ENCODE data around the gene C2CD3. TPM values are rescaled to one million over a fixed set of nuclear protein-coding genes. Genes with fewer than 3 reads are reported as not detected.
"Not testable (repeated sequence)": the region's sequence is repeated elsewhere in the genome, so short reads cannot be mapped to it uniquely, and the experiment has no call there.

The C2CD3 gene
- total RNA-seq, 1 donor from 2014 or later, result 7.3 TPM

GRCh38 chr11:74069146-74070046 lies 101.4 kb downstream of the C2CD3 start:
- DNase-seq (ENCODE audit: low read depth, low spot score), result no peak

GRCh38 chr11:74066663-74067062 lies 104.1 kb downstream of the C2CD3 start:
- not testable (repeated sequence) for DNase-seq (ENCODE audit: low read depth, low spot score)

- DNase-seq (ENCODE audit: low read depth, low spot score), result not testable (repeated sequence)
Measured at GRCh38 chr11:74065534-74065933, 105.3 kb downstream of the C2CD3 start.

GRCh38 chr11:74063628-74064027 lies 107.2 kb downstream of the C2CD3 start:
- DNase-seq (ENCODE audit: low read depth, low spot score), result not testable (repeated sequence)

GRCh38 chr11:74061599-74061998 lies 109.2 kb downstream of the C2CD3 start:
- DNase-seq (ENCODE audit: low read depth, low spot score), result not testable (repeated sequence)

GRCh38 chr11:74057249-74058151 lies 113.3 kb downstream of the C2CD3 start:
- DNase-seq (ENCODE audit: low read depth, low spot score), result no peak

GRCh38 chr11:74055938-74056337 lies 114.9 kb downstream of the C2CD3 start:
- DNase-seq (ENCODE audit: low read depth, low spot score), result no peak

- DNase-seq (ENCODE audit: low read depth, low spot score), result no peak
Measured at GRCh38 chr11:74050465-74050864, 120.3 kb downstream of the C2CD3 start.

GRCh38 chr11:74048993-74049392 lies 121.8 kb downstream of the C2CD3 start:
- DNase-seq (ENCODE audit: low read depth, low spot score), result no peak

GRCh38 chr11:74044538-74044937 lies 126.3 kb downstream of the C2CD3 start:
- no peak for DNase-seq (ENCODE audit: low read depth, low spot score)

- DNase-seq (ENCODE audit: low read depth, low spot score), result no peak
Measured at GRCh38 chr11:74043450-74043849, 127.4 kb downstream of the C2CD3 start.

- no peak for DNase-seq (ENCODE audit: low read depth, low spot score)
Measured at GRCh38 chr11:74037309-74037708, 133.5 kb downstream of the C2CD3 start.

- DNase-seq (ENCODE audit: low read depth, low spot score), result no peak
Measured at GRCh38 chr11:74035264-74035663, 135.5 kb downstream of the C2CD3 start.

- no peak for DNase-seq (ENCODE audit: low read depth, low spot score)
Measured at GRCh38 chr11:74033046-74033445, 137.8 kb downstream of the C2CD3 start.

GRCh38 chr11:74030723-74031676 lies 139.8 kb downstream of the C2CD3 start:
- DNase-seq (ENCODE audit: low read depth, low spot score), result no peak

- DNase-seq (ENCODE audit: low read depth, low spot score), result no peak
Measured at GRCh38 chr11:74025467-74026166, 145.2 kb downstream of the C2CD3 start.

GRCh38 chr11:74024261-74025029 lies 146.4 kb downstream of the C2CD3 start:
- no peak for DNase-seq (ENCODE audit: low read depth, low spot score)

GRCh38 chr11:74023276-74023675 lies 147.5 kb downstream of the C2CD3 start:
- DNase-seq (ENCODE audit: low read depth, low spot score), result no peak

- DNase-seq (ENCODE audit: low read depth, low spot score), result no peak
Measured at GRCh38 chr11:74022546-74022945, 148.3 kb downstream of the C2CD3 start.

GRCh38 chr11:74021998-74022397 lies 148.8 kb downstream of the C2CD3 start:
- no peak for DNase-seq (ENCODE audit: low read depth, low spot score)

Data from pulmonary artery endothelial cell (primary cell).